ENCODE measurements around the gene DOK3.
"Not testable (repeated sequence)": the region's sequence is repeated elsewhere in the genome, so short reads cannot be mapped to it uniquely, and the experiment has no call there.

The DOK3 gene

GRCh38 chr5:177509381-177509951 lies at the start of gene DOK3:
Gene DOK3 (minus strand): TSS chr5:177509826. CDS start chr5:177509540, 286 bp downstream.
- DNase-seq, result no peak

DNA sequence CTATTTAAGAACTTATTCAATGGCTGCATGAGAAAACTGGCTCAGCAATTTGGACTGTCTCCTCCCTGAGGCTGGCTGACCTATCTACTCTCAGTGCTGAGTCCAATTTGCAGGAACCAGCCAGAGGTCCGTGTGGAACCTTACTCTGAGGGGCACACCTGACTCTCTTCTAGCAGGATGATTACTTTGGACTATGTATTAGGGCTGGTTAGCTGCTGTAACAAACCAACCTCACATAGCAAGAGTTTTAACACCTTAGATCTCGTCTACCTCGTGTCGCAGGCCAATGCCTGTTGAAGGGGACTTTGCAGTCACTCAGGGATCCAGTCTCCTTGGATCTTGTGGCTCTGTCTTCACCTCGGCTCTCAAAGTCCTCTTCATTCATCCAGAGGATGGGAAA lies 48.2 kb upstream of the DOK3 start:
- no peak for DNase-seq

GRCh38 chr5:177557041-177557647 lies 47.5 kb upstream of the DOK3 start:
- no peak for DNase-seq

DNA sequence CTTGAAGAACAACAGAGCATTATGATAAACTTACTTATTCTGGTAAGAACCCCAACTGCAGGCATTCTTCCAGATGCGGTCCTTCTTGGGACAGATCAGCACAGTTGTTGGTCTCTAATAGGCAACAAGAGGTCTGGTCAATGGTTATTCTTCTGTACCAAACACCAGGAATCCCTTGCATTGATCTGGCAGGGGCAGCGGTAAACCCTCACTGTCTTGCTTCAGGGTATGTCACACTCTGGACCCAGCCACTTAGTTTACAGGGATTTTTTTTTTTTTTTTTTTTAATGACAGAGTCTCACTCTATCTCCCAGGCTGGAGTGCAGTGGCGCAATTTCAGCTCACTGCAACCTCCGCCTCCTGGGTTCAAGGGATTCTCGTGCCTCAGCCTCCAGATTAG lies 46.0 kb upstream of the DOK3 start:
- DNase-seq, result no peak

GRCh38 chr5:177555228-177555627 lies 45.6 kb upstream of the DOK3 start:
- DNase-seq, result no peak

GRCh38 chr5:177554474-177555111 lies 45.0 kb upstream of the DOK3 start, which contains the start of gene FAM193B:
Gene FAM193B (minus strand): TSS chr5:177554563. CDS start chr5:177554458, 105 bp downstream.
- DNase-seq, result peak; percentile 85

DNA sequence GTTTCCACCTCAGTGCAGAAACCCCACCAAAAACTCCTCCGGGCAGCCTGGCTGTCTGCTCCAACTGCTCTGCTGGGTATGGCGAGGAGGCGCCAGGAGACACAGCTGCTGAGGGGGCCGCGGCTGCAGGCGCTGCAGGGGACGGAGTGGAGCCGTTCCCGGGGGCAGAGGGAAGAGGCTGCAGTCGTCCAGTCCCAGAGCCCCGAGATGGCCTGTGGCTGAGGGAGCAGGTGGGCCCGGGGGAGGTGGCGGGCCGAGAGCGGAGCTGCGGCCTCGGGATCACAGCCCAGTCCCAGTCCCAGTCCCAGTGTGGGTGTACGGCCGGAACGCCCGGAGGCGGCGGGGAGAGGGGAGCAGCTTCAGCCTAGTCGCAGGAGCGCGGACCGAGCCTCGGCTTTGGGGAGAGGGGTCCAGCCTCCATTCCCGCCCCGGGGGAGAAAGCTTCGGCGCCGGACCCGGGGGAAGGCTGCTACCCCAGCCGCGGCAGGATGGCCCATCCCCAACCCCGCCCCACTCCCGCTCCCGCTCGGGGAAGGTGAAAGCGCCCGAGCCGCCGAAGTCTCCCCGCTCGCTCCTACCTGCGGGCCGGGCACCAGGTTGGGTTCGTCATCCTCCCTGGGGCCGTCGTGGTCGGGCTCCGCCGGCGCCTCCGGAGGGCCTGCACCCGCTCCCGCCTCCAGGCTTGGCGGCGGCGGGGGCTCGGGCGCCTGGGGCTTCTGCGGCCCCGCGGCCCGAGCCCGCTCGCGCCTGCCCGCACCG lies 44.2 kb upstream of the DOK3 start:
- no peak for DNase-seq

GRCh38 chr5:177552839-177553455 lies 43.3 kb upstream of the DOK3 start:
- no peak for DNase-seq

GRCh38 chr5:177550122-177550521 lies 40.5 kb upstream of the DOK3 start:
- no peak for DNase-seq

GRCh38 chr5:177548495-177548894 lies 38.9 kb upstream of the DOK3 start:
- DNase-seq, result no peak

DNA sequence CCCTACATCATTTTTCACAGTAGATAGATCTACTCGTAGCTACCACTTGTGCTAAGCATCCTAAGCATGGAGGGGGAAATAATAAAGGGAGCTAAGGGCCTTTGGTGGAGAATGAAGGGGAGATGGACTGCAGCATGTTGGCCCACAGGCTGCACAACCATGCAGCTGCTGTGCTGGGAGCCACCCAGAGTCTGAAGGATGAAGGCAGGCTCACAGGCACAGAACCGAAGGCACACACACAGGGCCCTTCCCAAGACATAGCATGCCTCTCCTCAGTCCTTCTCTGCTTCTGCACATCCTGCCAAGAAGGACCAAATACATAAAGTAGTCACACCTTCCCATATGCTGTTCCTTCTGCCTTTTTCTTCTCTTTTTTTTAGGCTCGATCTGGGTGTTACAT lies 38.1 kb upstream of the DOK3 start:
- no peak for DNase-seq

DNA sequence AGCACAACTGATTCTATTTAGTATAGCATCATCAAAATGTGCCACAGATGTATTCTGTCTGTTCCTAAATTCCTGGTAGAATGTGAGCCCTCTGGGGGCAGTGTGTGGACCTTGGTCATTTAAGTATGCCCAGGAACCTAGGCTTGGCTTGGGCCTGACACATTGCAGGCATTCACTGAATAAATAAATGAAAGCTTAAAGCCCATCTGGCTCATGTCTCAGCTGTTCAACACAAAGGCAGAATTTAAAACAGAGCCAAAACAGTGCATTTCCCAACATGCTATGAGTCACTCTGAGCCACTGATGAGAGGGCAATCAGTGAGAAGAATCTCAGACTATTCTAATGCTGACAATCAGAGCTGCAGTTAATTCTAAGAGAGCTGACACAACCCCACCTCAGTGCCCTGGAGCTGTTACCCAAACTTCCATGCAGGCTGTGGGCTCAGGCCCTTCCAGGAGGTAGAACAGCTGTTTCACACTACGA lies 36.7 kb upstream of the DOK3 start:
- DNase-seq, result no peak

- DNase-seq, result no peak
Measured at GRCh38 chr5:177545487-177546257, 36.0 kb upstream of the DOK3 start.

DNA sequence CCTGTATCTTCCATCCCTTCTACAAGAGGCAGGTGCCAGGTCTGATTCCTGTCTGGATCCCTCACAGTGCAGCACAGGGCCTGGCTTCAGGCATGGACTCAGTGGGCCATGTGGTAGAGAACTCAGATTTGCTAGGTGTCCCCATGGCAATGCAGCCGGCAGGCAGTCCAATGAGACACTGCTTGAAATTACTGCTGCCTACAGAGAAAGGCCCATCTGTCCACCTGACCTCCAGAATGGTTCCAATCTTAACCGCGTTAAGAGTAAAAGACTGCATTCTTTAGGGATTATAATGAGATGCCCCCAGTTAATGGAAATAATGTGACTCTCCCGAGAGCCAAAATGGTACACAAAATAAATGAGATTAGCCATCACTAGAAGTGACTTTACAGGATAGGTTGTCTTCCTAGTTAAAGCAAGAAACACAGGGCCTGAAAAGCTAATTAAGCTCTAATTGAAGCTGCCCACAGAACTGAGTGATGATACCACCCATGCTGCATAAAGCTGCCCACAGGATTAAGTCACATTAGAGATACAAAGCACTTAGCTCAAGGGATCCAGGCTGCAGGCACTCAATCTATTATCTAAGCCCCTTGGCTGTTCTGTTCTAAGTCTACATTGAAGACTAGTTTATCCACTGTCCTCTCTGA lies 33.3 kb upstream of the DOK3 start:
- DNase-seq, result no peak

DNA sequence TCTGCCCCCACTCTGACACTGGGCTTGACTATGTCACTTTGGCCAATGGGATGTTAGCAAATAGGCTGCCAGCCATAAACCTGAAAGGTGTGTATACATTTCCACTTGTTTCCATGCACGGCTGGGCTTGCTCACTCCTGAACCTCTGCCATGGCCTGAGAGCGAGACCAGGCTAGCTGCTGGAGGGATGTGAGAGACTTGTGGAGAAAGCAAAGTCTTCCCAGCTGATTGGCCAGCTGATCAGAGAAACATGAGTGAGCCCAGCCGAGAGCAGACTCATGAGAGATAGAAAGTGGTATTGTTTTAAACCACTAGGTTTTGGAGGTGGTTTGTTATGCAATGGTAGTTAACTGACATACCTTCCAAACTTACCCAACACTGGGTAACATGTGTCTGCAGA lies 30.8 kb upstream of the DOK3 start:
- DNase-seq, result no peak

DNA sequence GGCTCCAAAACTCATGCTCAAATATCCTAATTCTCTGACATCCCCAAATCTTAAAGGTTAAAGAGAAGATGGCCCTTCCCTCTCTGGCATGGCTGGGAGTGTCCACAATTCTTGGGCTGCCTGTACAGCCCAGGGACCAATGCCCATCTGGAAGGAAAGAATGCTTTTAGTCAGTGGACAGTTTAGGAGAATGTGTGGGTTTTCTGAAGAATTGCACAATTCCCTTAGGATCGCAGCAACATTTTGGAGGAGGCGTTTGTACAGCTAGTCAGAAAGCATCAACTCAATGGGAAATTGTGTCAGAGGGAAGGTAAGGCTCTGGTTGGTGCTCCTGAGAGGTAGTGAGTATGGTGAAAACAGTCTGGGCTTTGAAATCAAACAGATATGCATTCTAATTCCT lies 29.8 kb upstream of the DOK3 start:
- no peak for DNase-seq

DNA sequence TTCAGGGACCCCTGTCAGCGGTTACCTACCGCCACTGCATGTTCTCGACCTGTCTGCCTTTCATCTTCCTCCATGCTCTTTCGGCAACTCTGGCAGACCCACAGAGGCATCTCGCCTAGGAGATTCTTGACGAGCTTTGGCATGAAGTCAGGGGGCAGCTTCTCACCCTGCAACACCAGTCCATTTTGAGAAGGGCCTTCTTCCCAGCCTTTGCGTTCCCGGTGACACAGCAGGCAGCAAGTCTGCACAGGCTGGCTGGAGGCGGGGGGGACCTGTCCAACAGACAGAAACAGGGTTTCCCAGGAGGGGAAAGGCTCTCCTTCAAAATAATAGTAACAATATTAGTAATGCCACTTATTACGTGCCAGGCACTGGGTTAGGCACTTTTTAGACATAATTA lies 29.2 kb upstream of the DOK3 start:
- no peak for DNase-seq

- DNase-seq, result no peak
Measured at GRCh38 chr5:177537389-177538361, 28.0 kb upstream of the DOK3 start.

GRCh38 chr5:177536386-177536785 lies 26.8 kb upstream of the DOK3 start:
- no peak for DNase-seq

DNA sequence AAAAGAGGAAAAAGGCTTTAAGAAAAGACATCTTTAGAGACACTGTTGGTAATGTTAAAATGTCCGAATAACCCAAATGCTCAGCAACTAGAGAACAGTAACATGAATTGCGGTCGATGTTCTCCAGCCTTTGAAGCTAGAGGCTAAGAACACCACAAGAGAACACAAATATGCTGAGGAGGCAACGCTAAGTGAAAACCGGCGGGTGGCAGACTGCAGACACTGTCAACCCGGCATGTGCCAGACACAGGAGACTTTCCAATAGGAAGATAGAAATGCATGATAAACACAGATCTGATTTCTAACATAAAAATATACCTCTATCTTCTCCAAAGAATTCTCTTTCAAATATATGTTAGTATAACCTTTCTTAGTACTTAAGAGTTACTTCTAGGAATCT lies 25.5 kb upstream of the DOK3 start:
- no peak for DNase-seq

- DNase-seq, result not testable (repeated sequence)
Measured at GRCh38 chr5:177534433-177534832, 24.8 kb upstream of the DOK3 start.
